Stimulated activated CD8-positive, alpha-beta memory T cell treated with anti-CD3 and anti-CD28 coated beads, Interleukin-15, amount 100 ng/mL, for 1 hour (primary cell): Measurements from ENCODE around the gene LRRC47.
A peak's percentile ranks its signal among the peaks of the same experiment; 100 is the strongest.
"Not testable (repeated sequence)": the region's sequence is repeated elsewhere in the genome, so short reads cannot be mapped to it uniquely, and the experiment has no call there.

Experiments
- DNase-seq: peaks from one replicate; pipeline ENCODE4 v3.0.0-alpha.2; 2020; ENCODE audit warnings: low read depth

LRRC47 gene

GRCh38 chr1:3772027-3772714 lies 24.1 kb downstream of the LRRC47 start:
- peak; percentile 69 for DNase-seq

GRCh38 chr1:3771108-3772026 lies 24.9 kb downstream of the LRRC47 start:
- DNase-seq, result no peak

GRCh38 chr1:3770047-3770765 lies 26.1 kb downstream of the LRRC47 start:
- no peak for DNase-seq

- no peak for DNase-seq
These were observed 27.4 kb downstream of the LRRC47 start for GRCh38 chr1:3768811-3769390.

GRCh38 chr1:3767328-3767925 lies 28.9 kb downstream of the LRRC47 start:
- no peak for DNase-seq

GRCh38 chr1:3763351-3764125 lies 32.8 kb downstream of the LRRC47 start:
- no peak for DNase-seq

- no peak for DNase-seq
These were observed 33.4 kb downstream of the LRRC47 start for GRCh38 chr1:3762873-3763228.

GRCh38 chr1:3762151-3762872 lies 34.0 kb downstream of the LRRC47 start:
- no peak for DNase-seq

- no peak for DNase-seq
These were observed 34.8 kb downstream of the LRRC47 start for GRCh38 chr1:3761296-3762010.

GRCh38 chr1:3759796-3760195 lies 36.5 kb downstream of the LRRC47 start:
- no peak for DNase-seq

- no peak for DNase-seq
These were observed 37.1 kb downstream of the LRRC47 start for GRCh38 chr1:3759164-3759563.

GRCh38 chr1:3756394-3756793 lies 39.9 kb downstream of the LRRC47 start:
- no peak for DNase-seq

GRCh38 chr1:3753656-3754454 lies 42.4 kb downstream of the LRRC47 start:
- DNase-seq, result no peak

GRCh38 chr1:3752400-3752945 lies 43.8 kb downstream of the LRRC47 start, which contains the start of gene CCDC27:
CCDC27 (plus strand) TSS chr1:3752450; CDS start chr1:3752482, 32 bp downstream.
- DNase-seq, result no peak

- no peak for DNase-seq
These were observed 45.6 kb downstream of the LRRC47 start for GRCh38 chr1:3750741-3751140.

GRCh38 chr1:3749512-3749911 lies 46.8 kb downstream of the LRRC47 start:
- no peak for DNase-seq

GRCh38 chr1:3748316-3748900 lies 47.9 kb downstream of the LRRC47 start:
- DNase-seq, result not testable (repeated sequence)

- no peak for DNase-seq
These were observed 48.4 kb downstream of the LRRC47 start for GRCh38 chr1:3747903-3748302.
